ENCODE data around the gene CARMIL3.

Gene CARMIL3

GRCh38 chr14:24071836-24072430 lies 20.1 kb downstream of the CARMIL3 start:
- Histone ChIP-seq H3K9me3 (no peaks in the 10 kb centered on the region), H3K27me3 (peaks cover 0 to 49% of the 10 kb centered on the region in 2 donors), H3K4me1 (peaks cover 0 to 21% (median 16%) of the 10 kb centered on the region in 4 donors), H3K36me3 (no peaks in the 10 kb centered on the region), H3K27ac (no peak overlapping the region), H3K4me3 (peak overlapping the region in 1 of 2 donors; percentile 16)
- no peak for DNase-seq
- intact Hi-C loops (cut with DNase I; ENCODE audit: low total_unique reads) = no loop called here
- no peak for TF ChIP-seq CTCF (IDR thresholded peaks at IDR 0.05)

- TF ChIP-seq CTCF (IDR thresholded peaks at IDR 0.05) = no peak
- Histone ChIP-seq H3K27ac (no peak overlapping the region), H3K36me3 (no peaks in the 10 kb centered on the region), H3K4me3 (no peak overlapping the region), H3K27me3 (peaks cover 0 to 52% of the 10 kb centered on the region in 2 donors), H3K4me1 (peaks cover 0 to 21% (median 16%) of the 10 kb centered on the region in 4 donors), H3K9me3 (no peaks in the 10 kb centered on the region)
- no peak for DNase-seq
- intact Hi-C loops (cut with DNase I; ENCODE audit: low total_unique reads) = no loop called here
Measured at GRCh38 chr14:24072436-24072835, 20.6 kb downstream of the CARMIL3 start.

GRCh38 chr14:24072881-24073877 lies 21.4 kb downstream of the CARMIL3 start:
- H3K9me3 ChIP-seq = no peaks in the 10 kb centered on the region
- intact Hi-C loops (cut with DNase I; ENCODE audit: low total_unique reads) = no loop called here
- H3K27me3 ChIP-seq = peaks cover 0 to 58% of the 10 kb centered on the region in 2 donors
- H3K4me3 ChIP-seq = no peak overlapping the region
- DNase-seq = no peak
- H3K4me1 ChIP-seq = peaks cover 0 to 21% (median 16%) of the 10 kb centered on the region in 4 donors
- TF ChIP-seq CTCF (IDR thresholded peaks at IDR 0.05) = no peak
- no peak overlapping the region for H3K27ac ChIP-seq
- no peaks in the 10 kb centered on the region for H3K36me3 ChIP-seq

GRCh38 chr14:24074625-24075484 lies 23.0 kb downstream of the CARMIL3 start:
- intact Hi-C loops (cut with DNase I; ENCODE audit: low total_unique reads) = no loop called here
- Histone ChIP-seq H3K4me3 (no peak overlapping the region), H3K27ac (no peak overlapping the region), H3K9me3 (no peaks in the 10 kb centered on the region), H3K4me1 (peaks cover 0 to 21% (median 16%) of the 10 kb centered on the region in 4 donors), H3K36me3 (no peaks in the 10 kb centered on the region), H3K27me3 (peaks cover 0 to 58% of the 10 kb centered on the region in 2 donors)
- no peak for TF ChIP-seq CTCF (IDR thresholded peaks at IDR 0.05)
- no peak for DNase-seq
